ENCODE data around the gene MAGED2. TPM values are rescaled to one million over a fixed set of nuclear protein-coding genes. Genes with fewer than 3 reads are reported as not detected.

Gene MAGED2
- total RNA-seq, 4 donors from 2014 or later, result 42.1 to 65.9 (median 53.2) TPM

GRCh38 chrX:54820737-54821136 is 13.2 kb downstream of the MAGED2 start:
- DNase-seq, result no peak
- Histone ChIP-seq H3K27ac (no peak overlapping the region), H3K4me3 (no peak overlapping the region), H3K27me3 (no peaks in the 10 kb centered on the region), H3K4me1 (no peaks in the 10 kb centered on the region), H3K9me3 (no peaks in the 10 kb centered on the region), H3K36me3 (no peaks in the 10 kb centered on the region)
- TF ChIP-seq POLR2A (IDR thresholded peaks at IDR 0.05), result no peak

- H3K4me1 ChIP-seq, result no peaks in the 10 kb centered on the region
- H3K4me3 ChIP-seq, result no peak overlapping the region
- no peaks in the 10 kb centered on the region for H3K36me3 ChIP-seq
- H3K27ac ChIP-seq, result no peak overlapping the region
- H3K27me3 ChIP-seq, result no peaks in the 10 kb centered on the region
- no peaks in the 10 kb centered on the region for H3K9me3 ChIP-seq
- no peak for DNase-seq
- no peak for TF ChIP-seq POLR2A (IDR thresholded peaks at IDR 0.05)
- TF ChIP-seq, protein P1, sequence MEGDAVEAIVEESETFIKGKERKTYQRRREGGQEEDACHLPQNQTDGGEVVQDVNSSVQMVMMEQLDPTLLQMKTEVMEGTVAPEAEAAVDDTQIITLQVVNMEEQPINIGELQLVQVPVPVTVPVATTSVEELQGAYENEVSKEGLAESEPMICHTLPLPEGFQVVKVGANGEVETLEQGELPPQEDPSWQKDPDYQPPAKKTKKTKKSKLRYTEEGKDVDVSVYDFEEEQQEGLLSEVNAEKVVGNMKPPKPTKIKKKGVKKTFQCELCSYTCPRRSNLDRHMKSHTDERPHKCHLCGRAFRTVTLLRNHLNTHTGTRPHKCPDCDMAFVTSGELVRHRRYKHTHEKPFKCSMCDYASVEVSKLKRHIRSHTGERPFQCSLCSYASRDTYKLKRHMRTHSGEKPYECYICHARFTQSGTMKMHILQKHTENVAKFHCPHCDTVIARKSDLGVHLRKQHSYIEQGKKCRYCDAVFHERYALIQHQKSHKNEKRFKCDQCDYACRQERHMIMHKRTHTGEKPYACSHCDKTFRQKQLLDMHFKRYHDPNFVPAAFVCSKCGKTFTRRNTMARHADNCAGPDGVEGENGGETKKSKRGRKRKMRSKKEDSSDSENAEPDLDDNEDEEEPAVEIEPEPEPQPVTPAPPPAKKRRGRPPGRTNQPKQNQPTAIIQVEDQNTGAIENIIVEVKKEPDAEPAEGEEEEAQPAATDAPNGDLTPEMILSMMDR (IDR thresholded peaks at IDR 0.05), result no peak
These were observed 13.8 kb downstream of the MAGED2 start for GRCh38 chrX:54821310-54821709.

- DNase-seq, result no peak
- Histone ChIP-seq H3K4me1 (no peaks in the 10 kb centered on the region), H3K27ac (no peak overlapping the region), H3K9me3 (no peaks in the 10 kb centered on the region), H3K4me3 (no peak overlapping the region), H3K27me3 (no peaks in the 10 kb centered on the region), H3K36me3 (no peaks in the 10 kb centered on the region)
- TF ChIP-seq POLR2A (IDR thresholded peaks at IDR 0.05), result no peak
- TF ChIP-seq, protein P1 (IDR thresholded peaks at IDR 0.05), result no peak
These were observed 16.6 kb downstream of the MAGED2 start for GRCh38 chrX:54824195-54824594.

DNA sequence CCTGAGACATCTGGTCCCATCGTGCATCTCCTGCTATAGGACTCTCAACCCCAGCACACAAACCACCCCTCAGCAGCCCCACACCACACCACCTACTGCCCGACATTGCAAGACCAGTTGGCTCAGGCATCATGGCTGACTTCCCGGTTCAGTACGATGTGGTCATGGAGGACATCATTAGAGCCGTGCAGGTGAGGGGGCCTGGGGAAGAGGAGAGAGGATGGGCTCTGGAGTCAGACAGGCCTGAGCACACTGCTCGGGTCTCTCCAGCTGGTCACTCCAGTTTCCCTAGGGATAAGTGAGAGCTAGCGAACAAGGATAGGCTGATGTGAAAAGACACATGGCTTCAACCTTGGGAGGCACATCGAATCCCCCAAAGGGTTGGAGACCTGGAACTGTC is 17.2 kb downstream of the MAGED2 start:
- Histone ChIP-seq H3K4me3 (no peak overlapping the region), H3K4me1 (no peaks in the 10 kb centered on the region), H3K27me3 (no peaks in the 10 kb centered on the region), H3K27ac (no peak overlapping the region), H3K9me3 (no peaks in the 10 kb centered on the region), H3K36me3 (no peaks in the 10 kb centered on the region)
- DNase-seq, result no peak
- no peak for TF ChIP-seq POLR2A (IDR thresholded peaks at IDR 0.05)
- TF ChIP-seq, protein P1 (IDR thresholded peaks at IDR 0.05), result no peak

GRCh38 chrX:54825716-54826438 is 18.3 kb downstream of the MAGED2 start:
- no peaks in the 10 kb centered on the region for H3K4me1 ChIP-seq
- no peak for DNase-seq
- H3K27me3 ChIP-seq, result no peaks in the 10 kb centered on the region
- H3K9me3 ChIP-seq, result no peaks in the 10 kb centered on the region
- no peaks in the 10 kb centered on the region for H3K36me3 ChIP-seq
- H3K4me3 ChIP-seq, result no peak overlapping the region
- TF ChIP-seq, protein P1 (IDR thresholded peaks at IDR 0.05), result peak in 2 of 6 experiments; percentile 6 to 7
- TF ChIP-seq POLR2A (IDR thresholded peaks at IDR 0.05), result no peak
- H3K27ac ChIP-seq, result no peak overlapping the region

- DNase-seq, result no peak
- Histone ChIP-seq H3K9me3 (no peaks in the 10 kb centered on the region), H3K27ac (no peak overlapping the region), H3K36me3 (no peaks in the 10 kb centered on the region), H3K27me3 (no peaks in the 10 kb centered on the region), H3K4me3 (no peak overlapping the region), H3K4me1 (no peaks in the 10 kb centered on the region)
- no peak for TF ChIP-seq POLR2A (IDR thresholded peaks at IDR 0.05)
- TF ChIP-seq, protein P1 (IDR thresholded peaks at IDR 0.05), result no peak
These were observed 19.1 kb downstream of the MAGED2 start for GRCh38 chrX:54826598-54826997.
